ENCODE data around the gene MAP3K4.

MAP3K4 gene

DNA sequence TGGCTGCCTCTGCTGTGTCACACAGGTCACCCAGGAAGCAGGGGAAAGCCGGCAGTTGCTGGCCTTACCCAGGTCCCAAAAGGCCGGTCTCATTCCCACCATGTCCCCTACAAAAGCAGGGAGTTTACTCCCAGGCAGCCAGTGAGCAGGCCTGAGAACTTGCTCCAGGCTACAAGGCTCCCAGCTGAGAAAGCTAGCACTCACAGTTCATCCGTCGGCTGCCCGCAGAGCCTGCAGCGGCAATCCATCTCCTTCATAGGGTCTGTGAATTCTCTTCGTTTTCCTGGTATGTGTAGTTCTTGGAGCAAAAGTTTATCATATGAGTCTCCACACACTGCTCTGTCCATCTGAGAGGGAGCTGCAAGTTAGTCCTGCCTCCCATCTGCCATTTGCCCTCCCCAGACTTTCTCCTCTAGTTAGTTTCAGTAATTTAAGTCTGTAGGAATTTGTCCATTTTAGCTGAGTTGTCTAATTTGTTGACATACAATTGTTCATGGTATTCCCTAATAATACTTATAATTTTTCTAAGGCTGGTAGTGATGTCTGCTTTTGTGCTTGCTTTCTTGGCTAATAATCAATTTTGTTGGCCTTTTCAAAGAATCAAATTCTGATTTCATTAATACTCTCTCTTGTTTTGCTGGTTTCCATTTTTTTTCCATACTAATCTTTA lies 135.6 kb downstream of the MAP3K4 start:
- no peak for DNase-seq (ENCODE audit: low spot score)

GRCh38 chr6:161128230-161128629 lies 136.7 kb downstream of the MAP3K4 start:
- no peak for DNase-seq (ENCODE audit: low spot score)

- DNase-seq (ENCODE audit: low spot score), result no peak
Measured at GRCh38 chr6:161128680-161129196, 137.2 kb downstream of the MAP3K4 start.

GRCh38 chr6:161130541-161130940 lies 139.0 kb downstream of the MAP3K4 start:
- no peak for DNase-seq (ENCODE audit: low spot score)

- no peak for DNase-seq (ENCODE audit: low spot score)
Measured at GRCh38 chr6:161130967-161131766, 139.6 kb downstream of the MAP3K4 start.

DNA sequence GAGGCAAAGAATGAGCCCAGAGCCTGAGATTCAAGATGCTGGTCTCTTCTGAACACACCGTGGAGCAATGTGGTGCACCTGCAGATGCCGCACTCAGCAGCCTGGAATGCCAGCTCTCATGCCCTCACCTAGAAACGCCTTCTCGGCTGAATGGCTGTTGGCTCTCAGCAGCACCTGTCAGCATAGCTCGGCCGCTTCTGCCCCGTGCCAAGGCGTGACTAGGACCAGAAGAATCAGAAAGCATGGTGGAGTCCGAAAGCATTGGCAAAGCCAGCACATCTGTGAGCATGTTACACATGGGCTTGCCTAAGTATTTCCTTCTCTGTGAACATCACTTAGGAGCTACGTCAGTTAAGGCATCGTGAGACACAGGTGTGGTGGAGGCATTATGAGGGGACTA lies 140.8 kb downstream of the MAP3K4 start:
- DNase-seq (ENCODE audit: low spot score), result no peak

DNA sequence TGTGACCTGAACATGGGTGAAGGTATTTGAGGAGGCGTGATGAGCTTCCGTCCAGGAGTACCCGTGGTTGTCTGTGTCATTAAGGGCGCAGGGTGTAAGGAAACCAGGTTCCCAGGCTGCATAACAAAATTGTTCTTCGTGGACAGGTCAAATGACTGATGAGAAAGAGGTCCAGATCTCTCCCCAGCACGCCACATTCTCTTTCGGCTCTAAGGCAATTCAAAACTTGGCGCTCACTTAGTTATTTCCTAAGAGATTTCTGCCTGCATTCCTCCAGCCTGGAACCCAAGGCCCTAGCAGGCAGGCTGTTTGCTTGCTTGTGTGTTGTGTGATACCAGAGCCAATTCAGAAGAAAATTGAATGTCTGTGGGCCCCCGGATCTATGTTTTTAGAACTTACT lies 142.4 kb downstream of the MAP3K4 start:
- no peak for DNase-seq (ENCODE audit: low spot score)

- DNase-seq (ENCODE audit: low spot score), result no peak
Measured at GRCh38 chr6:161134550-161135298, 143.2 kb downstream of the MAP3K4 start.

DNA sequence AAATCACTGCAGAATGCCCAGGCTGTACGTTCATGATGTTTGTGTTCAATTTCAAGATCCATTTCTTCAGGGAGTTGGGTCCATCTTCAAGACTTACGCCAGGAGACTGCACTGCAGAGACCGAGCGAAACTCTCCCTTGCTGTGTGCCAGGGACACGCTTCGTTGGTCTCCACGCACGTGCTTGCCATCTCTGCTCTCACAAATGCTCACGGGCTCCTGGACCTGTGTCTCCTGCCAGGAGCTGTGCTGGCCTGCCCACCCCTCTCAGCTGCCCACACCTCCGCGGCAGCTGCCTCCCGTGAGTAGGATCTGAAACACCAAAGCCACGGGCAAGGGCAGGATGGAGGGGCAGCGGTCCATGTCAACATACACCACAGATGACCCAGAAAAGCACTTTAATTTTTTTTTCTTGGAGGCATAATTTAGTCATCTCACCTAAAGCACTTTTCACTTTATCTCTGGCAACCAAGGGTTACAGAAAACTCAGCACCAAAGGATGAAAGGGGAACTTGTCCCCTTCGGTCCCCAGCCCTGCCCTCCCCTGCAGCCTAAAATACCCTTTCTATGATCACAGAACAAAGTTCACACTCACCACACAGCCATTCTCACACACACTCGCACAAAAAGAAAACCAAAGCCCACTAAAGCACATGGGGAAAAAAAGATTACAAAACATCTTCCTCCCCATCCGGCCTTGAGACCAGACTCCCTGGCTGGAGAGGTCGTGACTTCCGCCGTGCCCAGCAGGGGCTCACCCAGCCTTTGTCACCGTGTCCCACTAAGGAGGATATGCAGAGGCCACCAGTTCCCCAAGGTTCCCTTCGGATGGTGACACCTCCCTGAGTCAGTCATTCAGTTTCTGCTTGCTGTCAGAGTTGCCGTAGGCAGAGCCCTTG lies 144.4 kb downstream of the MAP3K4 start:
- no peak for DNase-seq (ENCODE audit: low spot score)

DNA sequence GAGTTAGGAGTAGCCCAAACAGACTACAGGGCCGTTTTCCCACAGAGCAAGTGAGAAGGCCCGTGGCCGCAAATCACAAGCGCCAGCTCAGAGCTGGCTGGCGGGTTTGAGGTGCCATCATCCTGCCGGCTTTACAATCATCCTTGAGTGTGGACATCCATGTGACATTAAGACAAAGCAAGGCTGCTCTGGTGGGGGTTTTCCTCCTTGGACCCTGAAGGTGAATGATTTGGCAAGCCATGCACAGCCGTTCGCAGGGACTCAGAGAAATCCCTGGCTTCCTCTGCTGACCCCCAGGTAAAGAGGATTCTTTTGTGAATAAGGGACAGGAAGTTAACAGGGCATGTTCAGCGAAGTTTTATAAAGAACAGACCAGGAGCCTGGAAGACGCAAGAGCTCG lies 145.1 kb downstream of the MAP3K4 start:
- DNase-seq (ENCODE audit: low spot score), result no peak

DNA sequence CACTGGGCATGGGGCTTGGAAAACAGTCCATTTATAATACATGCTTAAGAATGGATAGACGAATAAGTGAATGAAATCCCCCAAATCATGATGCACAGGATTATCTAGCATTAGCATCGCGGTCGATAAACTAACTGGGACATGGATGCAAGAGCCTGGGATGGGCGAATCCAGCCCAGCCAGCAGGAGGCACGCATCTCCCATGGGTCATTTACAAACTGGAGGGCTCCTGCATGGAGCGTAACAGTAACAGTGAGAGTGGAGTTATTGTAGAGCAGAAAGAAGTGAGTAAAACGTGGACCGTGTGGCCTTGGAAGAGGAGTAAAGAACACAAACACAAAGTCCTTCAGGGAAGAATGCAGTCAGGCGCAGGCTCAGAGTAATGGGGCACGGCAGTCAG lies 145.8 kb downstream of the MAP3K4 start:
- DNase-seq (ENCODE audit: low spot score), result no peak

- no peak for DNase-seq (ENCODE audit: low spot score)
Measured at GRCh38 chr6:161137839-161138542, 146.4 kb downstream of the MAP3K4 start.

DNA sequence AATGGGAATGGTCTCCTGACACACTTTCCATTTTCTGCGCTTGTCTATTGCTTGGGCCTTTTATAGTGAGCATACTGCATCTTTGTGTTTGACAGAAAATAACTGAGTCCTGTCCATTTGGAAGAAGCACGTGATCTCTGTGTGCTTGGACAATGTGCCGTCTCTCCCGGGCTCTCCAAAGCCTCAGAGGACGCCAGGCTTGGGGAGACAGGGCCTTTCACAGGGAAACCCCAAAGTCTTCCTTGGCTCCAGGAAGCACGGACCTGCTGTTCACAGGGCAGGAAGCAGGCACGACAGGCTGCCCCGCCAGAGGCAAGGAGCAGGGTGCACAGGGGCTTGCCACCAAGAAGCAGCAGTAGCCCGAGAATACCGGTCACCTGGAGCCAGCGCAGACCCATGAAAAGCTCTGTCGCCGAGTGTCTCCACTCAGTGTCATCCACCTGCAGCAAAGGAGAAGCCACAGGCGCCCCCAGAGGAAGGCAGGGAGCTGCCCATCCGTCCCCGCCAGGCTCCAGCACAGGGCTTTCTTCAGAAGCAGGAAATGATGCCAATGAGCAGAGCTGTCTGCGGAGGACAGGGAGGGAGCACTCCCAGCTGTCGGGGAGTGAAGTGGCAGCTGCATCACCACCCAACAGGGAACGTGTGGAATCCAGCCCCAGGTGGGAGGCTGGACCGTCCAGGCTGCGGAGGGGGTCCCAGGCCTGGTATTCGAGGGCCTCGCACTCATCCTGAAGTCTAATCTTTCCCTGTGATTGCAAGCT lies 147.2 kb downstream of the MAP3K4 start:
- DNase-seq (ENCODE audit: low spot score), result no peak

- no peak for DNase-seq (ENCODE audit: low spot score)
Measured at GRCh38 chr6:161139304-161139765, 147.8 kb downstream of the MAP3K4 start.

- peak; percentile 15 for DNase-seq (ENCODE audit: low spot score)
Measured at GRCh38 chr6:161139766-161140553, 148.4 kb downstream of the MAP3K4 start.

DNA sequence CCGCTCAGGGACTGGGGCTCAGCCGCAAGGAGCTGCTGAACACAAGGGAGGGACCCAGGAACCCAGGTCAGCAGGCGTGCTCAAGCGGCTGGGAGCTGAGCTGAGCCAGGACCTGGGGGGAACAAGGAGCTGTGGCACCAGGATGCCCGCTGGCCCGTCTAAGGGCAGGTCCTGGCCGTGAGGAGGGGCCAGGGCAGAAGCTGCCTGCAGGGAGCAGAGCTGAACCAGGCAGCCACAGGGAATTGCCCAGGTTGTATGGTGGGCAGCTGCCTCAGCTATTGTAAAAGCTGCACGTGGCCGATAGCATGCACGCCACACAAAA lies 148.9 kb downstream of the MAP3K4 start:
- no peak for DNase-seq (ENCODE audit: low spot score)

- no peak for DNase-seq (ENCODE audit: low spot score)
Measured at GRCh38 chr6:161141173-161141572, 149.6 kb downstream of the MAP3K4 start.

- DNase-seq (ENCODE audit: low spot score), result no peak
Measured at GRCh38 chr6:161142957-161143296, 151.4 kb downstream of the MAP3K4 start.

DNA sequence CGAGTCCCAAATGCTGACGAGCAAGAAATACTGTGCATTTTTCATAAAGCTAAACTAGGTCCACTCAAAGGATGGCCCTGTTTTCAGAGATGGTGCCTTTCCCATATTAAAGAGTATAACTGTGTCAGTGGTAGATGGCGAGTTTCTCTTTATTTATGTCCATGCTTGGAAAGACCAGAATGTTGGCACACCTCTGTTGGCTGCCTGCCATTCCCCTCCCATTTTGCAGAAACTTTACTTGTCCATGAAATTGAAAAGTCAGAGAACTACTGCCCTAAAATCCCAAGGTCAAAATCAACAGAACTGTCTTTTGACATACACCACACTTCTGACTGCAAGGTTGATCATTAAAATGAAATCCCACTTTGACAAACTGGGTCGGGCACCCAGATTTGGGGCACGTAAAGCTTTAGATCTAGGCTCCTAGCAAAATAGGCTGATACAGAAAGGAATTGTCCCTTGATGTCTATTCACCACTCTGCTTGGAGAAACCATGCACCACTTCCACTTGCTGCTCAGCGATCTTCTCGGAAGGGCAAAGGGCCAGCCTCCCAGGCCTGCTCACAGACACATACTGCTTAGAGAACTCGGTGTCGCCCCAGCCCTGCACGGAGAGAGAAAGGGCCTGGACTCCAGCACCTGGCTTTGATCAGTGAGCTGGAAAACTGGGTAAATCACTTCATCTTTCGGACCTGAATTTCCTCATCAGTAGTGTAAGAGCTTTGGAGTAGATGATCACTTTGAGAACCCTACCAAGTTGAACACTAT lies 152.3 kb downstream of the MAP3K4 start:
- no peak for DNase-seq (ENCODE audit: low spot score)
